Activated effector memory CD4-positive, alpha-beta T cell treated with Interleukin-2 at 50 U/mL for 16 hours (primary cell): ENCODE measurements around the gene ASTN2.

Experiments
- DNase-seq: peaks from one replicate; pipeline ENCODE4 v3.0.0-alpha.2; 2020

ASTN2 gene

GRCh38 chr9:116391306-116391900, 1023.5 kb downstream of the ASTN2 start:
- DNase-seq = no peak

GRCh38 chr9:116390303-116391228, 1024.3 kb downstream of the ASTN2 start:
- DNase-seq = no peak

- no peak for DNase-seq
Observed at GRCh38 chr9:116389541-116390302, 1025.1 kb downstream of the ASTN2 start.

DNA sequence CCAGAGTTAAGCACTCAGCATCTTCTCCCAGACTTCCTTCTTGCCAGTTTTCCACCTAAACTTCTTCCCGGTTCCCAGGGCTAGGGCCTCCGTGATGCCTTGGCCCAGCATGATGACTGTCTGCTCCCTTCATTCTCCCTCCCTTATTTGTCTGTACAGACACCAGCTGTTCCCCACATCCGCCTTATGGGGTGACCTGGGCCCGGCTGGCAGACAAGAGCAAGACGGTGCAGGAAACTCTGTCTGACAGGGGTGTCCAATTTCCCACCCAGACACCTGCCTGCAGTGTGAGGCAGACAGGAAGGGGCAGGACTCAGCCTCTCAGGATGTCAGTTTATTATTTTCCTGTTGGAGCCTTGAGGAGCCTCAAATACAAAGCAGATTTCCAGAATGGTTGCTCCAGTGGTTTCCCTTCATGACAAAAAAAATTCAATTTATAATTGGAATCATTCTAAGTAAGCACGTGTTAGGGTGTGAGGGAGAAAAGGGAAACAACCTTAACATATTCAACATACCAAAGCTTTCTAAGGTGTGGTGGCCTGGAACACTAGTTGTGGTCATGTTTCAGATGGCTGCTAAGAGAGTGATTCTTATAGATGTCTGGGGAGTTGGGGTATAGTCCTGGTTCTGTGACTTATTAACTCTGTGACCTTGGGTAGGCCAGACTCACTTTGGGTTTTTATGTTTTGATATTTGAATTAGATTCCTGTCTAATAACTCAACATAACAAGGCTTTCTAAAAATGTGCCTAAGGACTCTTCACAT, 1026.7 kb downstream of the ASTN2 start:
- DNase-seq = no peak

DNA sequence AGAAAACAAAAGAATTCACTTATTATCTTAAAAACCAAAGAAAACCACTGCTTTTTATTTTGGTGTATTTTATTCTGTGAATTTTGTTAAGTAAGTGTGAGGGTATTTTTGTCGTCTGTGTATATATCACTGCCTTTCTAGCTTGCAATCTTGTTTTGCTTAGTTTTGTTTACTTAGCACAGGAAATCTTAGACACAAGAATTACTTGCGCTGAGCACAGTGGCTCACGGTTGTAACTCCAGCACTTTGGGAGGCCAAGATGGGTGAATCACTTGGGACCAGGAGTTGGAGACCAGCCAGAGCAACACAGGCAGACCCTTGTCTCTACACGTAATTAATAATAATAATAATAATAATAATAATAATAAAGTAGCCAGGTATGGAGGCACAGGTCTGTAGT, 1030.9 kb downstream of the ASTN2 start:
- no peak for DNase-seq

DNA sequence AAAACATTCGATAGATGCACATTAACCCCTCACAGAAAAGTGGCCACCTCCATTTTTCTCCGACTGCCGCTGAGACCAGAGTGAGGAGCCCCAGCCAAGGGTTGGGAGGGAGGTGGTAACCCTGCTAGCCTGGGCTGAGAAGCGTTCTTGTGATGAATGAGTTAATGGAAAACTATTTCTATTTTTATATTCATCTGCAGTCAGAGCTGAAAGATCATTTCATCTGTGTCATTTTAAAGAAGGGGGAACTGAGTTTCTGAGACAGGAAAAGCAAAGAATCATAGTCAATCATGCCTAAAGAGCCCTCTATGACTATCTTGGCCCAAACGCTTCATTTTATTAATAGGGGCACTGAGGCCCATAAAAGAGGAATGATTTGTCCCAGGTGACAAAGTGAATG, 1031.7 kb downstream of the ASTN2 start:
- no peak for DNase-seq

DNA sequence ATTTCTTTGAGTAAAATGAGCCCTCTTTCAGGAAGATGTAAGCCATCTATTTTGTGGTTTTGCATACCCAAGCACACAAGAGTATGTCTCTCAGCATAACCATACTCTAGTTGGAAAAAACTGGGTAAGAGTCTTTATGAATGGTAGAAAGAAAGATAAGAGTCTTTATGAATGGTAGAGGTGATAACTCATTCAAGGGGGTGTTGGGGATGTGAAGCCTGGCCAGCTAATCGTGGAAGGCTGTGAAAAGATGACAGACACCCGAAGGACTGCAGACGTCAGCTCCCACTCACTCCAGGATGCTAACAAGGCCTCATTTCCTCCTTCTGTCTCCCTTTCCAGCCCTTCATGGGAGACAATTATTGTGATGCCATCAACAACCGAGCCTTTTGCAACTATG, 1032.8 kb downstream of the ASTN2 start:
- DNase-seq = no peak

GRCh38 chr9:116381350-116381749, 1033.5 kb downstream of the ASTN2 start:
- DNase-seq = no peak

GRCh38 chr9:116380496-116380995, 1034.3 kb downstream of the ASTN2 start:
- no peak for DNase-seq

DNA sequence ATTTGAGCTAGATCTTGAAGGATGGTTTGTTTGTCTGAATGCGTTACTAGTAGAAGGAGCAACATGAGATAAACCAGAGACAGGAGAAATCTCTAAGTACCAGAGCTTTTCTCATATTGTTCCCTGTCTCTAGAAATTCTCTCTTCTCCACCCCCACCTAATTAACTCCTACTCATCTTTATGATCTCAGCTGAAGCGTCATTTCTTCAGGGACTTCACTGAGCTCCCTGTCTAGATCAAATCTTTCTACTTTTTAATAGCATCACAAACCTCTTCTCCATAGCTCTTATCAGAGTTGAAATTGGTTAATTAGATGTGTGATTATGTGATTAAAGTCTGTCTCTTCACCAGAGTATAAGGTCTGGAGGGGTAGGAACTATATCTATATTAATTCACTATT, 1035.0 kb downstream of the ASTN2 start:
- DNase-seq = no peak

- no peak for DNase-seq
Observed at GRCh38 chr9:116378873-116379272, 1036.0 kb downstream of the ASTN2 start.

GRCh38 chr9:116377179-116377798, 1037.6 kb downstream of the ASTN2 start:
- no peak for DNase-seq
